ENCODE results near the gene SUN1.

SUN1 gene

GRCh38 chr7:909358-910329 lies 77.4 kb downstream of the SUN1 start:
- no peak for DNase-seq

GRCh38 chr7:910441-910861 lies 78.2 kb downstream of the SUN1 start:
- no peak for DNase-seq

GRCh38 chr7:910931-911431 lies 78.7 kb downstream of the SUN1 start:
- no peak for DNase-seq

GRCh38 chr7:911791-912480 lies 79.7 kb downstream of the SUN1 start:
- DNase-seq, result no peak

GRCh38 chr7:913736-914520 lies 81.7 kb downstream of the SUN1 start:
- no peak for DNase-seq

GRCh38 chr7:914521-915194 lies 82.4 kb downstream of the SUN1 start:
- DNase-seq, result no peak

- DNase-seq, result no peak
Observed at GRCh38 chr7:915291-916218, 83.3 kb downstream of the SUN1 start.

- DNase-seq, result no peak
Observed at GRCh38 chr7:916291-916941, 84.1 kb downstream of the SUN1 start.

GRCh38 chr7:917255-918117 lies 85.2 kb downstream of the SUN1 start:
- no peak for DNase-seq

- DNase-seq, result no peak
Observed at GRCh38 chr7:918118-918425, 85.8 kb downstream of the SUN1 start.

- no peak for DNase-seq
Observed at GRCh38 chr7:918441-919113, 86.3 kb downstream of the SUN1 start.

- no peak for DNase-seq
Observed at GRCh38 chr7:919114-919442, 86.8 kb downstream of the SUN1 start.

- no peak for DNase-seq
Observed at GRCh38 chr7:919924-920341, 87.7 kb downstream of the SUN1 start.

- DNase-seq, result no peak
Observed at GRCh38 chr7:920351-921070, 88.2 kb downstream of the SUN1 start.

- DNase-seq, result no peak
Observed at GRCh38 chr7:921071-921461, 88.8 kb downstream of the SUN1 start.

GRCh38 chr7:921581-922333 lies 89.5 kb downstream of the SUN1 start:
- no peak for DNase-seq

- no peak for DNase-seq
Observed at GRCh38 chr7:922334-923107, 90.2 kb downstream of the SUN1 start.

Data from NCI-H748 treated with DMSO at 0.1 percent for 48 hours (cell line).